Activated CD8-positive, alpha-beta memory T cell treated with anti-CD3 and anti-CD28 coated beads for 4 hours (primary cell): Measurements from ENCODE around the gene KCNG2.

ENCODE experiments used
- DNase-seq, 2 donors: peaks; one replicate each; pipeline ENCODE4 v3.0.0-alpha.2; 2020; ENCODE audit warnings: low read depth in 2 of 2

KCNG2 gene

GRCh38 chr18:79924814-79925731 is 127.3 kb downstream of the KCNG2 start:
- DNase-seq: no peak

- DNase-seq: no peak
These were observed 128.6 kb downstream of the KCNG2 start for GRCh38 chr18:79926306-79926705.

GRCh38 chr18:79926715-79927606 is 129.2 kb downstream of the KCNG2 start:
- no peak for DNase-seq

- no peak for DNase-seq
These were observed 130.1 kb downstream of the KCNG2 start for GRCh38 chr18:79927607-79928562.

- no peak for DNase-seq
These were observed 130.8 kb downstream of the KCNG2 start for GRCh38 chr18:79928563-79928960.

GRCh38 chr18:79930020-79930642 is 132.4 kb downstream of the KCNG2 start:
- no peak for DNase-seq

GRCh38 chr18:79931475-79931874 is 133.7 kb downstream of the KCNG2 start:
- DNase-seq: no peak

GRCh38 chr18:79932907-79933306 is 135.2 kb downstream of the KCNG2 start:
- no peak for DNase-seq

GRCh38 chr18:79933765-79934164 is 136.0 kb downstream of the KCNG2 start:
- no peak for DNase-seq

GRCh38 chr18:79934311-79935097 is 136.8 kb downstream of the KCNG2 start:
- no peak for DNase-seq

GRCh38 chr18:79935098-79935480 is 137.4 kb downstream of the KCNG2 start:
- DNase-seq: no peak

- DNase-seq: no peak
These were observed 137.8 kb downstream of the KCNG2 start for GRCh38 chr18:79935499-79935898.

- DNase-seq: no peak
These were observed 138.2 kb downstream of the KCNG2 start for GRCh38 chr18:79935925-79936324.

GRCh38 chr18:79936641-79937040 is 138.9 kb downstream of the KCNG2 start:
- DNase-seq: no peak

- DNase-seq: no peak
These were observed 139.5 kb downstream of the KCNG2 start for GRCh38 chr18:79937103-79937860.

GRCh38 chr18:79938196-79938595 is 140.5 kb downstream of the KCNG2 start:
- no peak for DNase-seq

GRCh38 chr18:79939096-79939495 is 141.4 kb downstream of the KCNG2 start:
- DNase-seq: no peak

- no peak for DNase-seq
These were observed 142.5 kb downstream of the KCNG2 start for GRCh38 chr18:79940126-79940813.
